GM11168 (cell line): Measurements from ENCODE around the gene VAT1L.

Source experiments
- in situ Hi-C: fragments of 300-500 bp; cut with MboI; formaldehyde crosslinking; loops from one replicate; pipeline ENCODE4 v1.12.0; 2022; ENCODE audit warnings: low sequenced_read_pairs; ENCODE audit not compliant: unreplicated experiment

Gene VAT1L

DNA sequence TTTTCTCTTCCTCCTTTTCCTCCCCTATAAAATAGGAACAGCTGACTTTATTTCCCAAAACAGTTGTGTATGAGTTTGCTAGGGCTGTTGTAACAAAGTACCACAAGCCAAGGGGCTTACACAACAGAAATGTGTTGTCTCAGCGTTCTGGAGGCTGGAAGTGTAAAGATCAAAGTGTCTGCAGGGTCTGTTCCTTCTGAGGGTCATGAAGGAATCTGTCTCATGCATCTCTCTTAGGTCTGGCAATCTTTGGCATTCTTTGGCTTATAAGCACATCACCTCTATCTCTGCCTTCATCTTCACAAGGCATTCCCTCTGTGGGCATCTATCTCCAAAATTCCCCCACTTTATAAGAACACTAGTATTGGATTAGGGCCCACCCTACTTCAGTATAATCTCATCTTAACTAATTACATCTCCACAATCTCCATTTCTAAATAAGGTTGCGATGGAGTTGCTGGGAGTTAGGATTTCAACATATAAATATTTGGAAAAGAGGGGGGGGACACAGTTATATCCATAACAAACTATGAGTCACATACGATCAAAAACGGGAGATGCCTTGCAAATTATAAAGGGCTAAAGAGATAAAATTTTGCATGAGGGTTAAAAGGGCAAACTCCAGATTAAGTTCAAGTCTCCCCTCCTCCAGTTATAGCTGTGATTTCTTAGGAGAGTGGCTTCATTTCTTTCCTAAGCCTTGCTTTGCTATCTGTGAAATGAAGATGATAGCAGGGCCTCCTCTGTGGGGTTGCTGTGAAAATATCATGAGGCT is 109.7 kb downstream of the VAT1L start:
- in situ Hi-C loops = no loop called here

DNA sequence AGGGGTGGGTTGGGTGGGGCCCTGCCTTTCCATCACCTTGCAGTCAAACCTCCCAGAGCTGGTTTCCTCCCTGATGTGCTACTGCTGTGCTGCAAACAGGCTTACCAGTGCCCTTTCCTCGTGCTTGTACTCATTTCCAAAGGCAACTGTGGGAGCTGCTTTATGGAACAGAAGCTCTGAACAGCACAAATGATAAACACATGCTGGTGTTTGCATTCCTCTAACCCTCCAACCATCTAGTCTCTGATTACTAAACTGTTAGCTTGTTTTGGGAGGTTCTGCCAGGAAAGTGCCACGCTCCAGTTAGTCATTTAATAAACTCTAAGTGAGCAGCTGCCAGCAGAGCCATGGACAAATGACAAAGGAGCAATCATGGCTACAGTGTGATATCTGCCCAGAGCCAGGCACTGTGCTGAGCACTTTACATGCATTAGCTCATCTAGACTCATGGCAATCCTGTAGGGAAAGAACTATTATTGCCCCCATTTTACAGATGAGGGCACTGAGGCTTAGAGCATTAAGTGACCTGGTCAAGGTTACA is 110.4 kb downstream of the VAT1L start:
- in situ Hi-C loops = no loop called here

- in situ Hi-C loops = no loop called here
Observed at GRCh38 chr16:77899416-77899815, 111.1 kb downstream of the VAT1L start.

GRCh38 chr16:77905374-77905920 is 117.1 kb downstream of the VAT1L start:
- in situ Hi-C loops = no loop called here

GRCh38 chr16:77910021-77910420 is 121.7 kb downstream of the VAT1L start:
- in situ Hi-C loops = no loop called here

DNA sequence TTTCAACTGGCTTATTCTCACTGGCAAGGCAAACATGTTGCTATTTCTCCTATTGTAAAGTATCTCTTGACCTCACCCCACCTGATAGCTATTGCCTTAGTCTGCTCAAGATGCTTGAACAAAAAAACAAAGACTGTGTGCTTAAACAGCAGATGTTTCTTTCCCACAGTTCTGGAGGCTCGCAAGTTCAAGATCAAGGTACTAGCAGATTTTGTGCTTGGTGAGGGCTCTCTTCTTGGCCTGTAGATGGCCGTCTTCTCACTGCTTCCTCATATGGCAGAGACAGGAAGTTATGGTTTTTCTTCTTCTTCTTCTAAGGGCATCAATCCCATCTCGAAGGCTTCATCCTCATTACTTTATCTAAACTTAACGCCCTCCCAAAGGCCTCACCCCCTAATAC is 124.3 kb downstream of the VAT1L start:
- in situ Hi-C loops = no loop called here

DNA sequence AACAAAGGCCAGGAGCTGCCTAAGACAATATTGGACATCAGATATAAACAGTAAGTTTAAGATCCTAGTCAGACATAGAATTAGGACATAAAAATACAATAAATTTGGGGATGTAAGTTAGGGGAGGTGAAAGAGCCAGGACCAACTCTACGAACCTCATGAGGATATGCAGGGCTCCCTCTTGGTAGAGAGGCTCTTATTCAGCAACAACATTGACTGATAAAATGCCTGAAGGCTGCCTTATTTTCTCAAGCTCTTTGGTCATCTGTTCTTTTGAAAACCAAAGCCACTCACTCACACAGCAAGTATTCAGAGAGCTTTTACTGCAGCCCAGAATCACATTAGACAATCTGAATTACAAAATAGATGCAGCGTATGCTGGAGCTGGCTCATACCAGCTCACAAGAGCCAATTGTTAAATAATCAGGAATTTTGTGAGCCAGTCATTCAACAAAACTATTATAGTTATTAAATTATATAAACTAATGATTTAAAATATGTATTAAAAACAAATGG is 125.4 kb downstream of the VAT1L start:
- in situ Hi-C loops = no loop called here

DNA sequence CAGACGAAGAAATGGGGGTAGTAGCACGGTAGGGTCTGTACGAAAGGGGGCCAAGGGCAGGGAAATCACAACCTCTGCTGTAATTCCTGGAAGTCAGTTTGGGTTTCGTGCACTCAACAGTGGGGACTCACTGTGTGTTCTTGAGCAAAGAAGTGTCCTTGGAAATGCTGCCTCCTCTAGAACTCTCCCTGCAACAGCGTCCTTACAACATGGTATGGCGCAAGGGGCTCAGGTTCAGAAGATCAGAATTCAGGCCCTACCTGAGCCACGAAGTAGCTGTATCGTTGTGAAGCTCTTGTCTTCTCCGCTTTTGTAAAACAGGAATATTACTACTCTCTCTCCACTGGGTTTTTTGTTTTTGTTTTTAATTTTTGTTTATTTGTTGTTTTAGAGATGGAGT is 127.7 kb downstream of the VAT1L start:
- in situ Hi-C loops = no loop called here

DNA sequence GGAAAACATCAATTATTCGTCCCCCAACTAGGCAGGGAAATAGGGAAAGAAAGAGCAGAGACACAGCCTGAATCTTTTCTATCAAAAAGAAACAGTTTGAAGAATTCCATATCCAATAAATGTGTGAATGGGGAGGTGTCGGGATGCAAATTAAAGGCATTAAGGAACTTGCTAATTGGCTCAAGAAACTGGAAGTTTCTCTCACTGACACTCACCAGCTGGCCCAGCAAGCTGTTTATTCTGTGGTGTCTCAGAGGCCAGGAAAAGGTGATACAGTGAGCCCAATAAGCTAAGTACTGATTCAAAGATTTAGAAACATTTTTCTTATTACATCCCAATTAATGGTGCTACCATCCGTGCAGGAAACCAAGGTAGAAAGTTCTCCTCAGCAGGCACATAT is 129.6 kb downstream of the VAT1L start:
- in situ Hi-C loops = no loop called here

- in situ Hi-C loops = no loop called here
Observed at GRCh38 chr16:77918809-77919707, 130.7 kb downstream of the VAT1L start.

- in situ Hi-C loops = no loop called here
Observed at GRCh38 chr16:77919761-77920415, 131.5 kb downstream of the VAT1L start.

- in situ Hi-C loops = no loop called here
Observed at GRCh38 chr16:77920984-77921383, 132.6 kb downstream of the VAT1L start.

DNA sequence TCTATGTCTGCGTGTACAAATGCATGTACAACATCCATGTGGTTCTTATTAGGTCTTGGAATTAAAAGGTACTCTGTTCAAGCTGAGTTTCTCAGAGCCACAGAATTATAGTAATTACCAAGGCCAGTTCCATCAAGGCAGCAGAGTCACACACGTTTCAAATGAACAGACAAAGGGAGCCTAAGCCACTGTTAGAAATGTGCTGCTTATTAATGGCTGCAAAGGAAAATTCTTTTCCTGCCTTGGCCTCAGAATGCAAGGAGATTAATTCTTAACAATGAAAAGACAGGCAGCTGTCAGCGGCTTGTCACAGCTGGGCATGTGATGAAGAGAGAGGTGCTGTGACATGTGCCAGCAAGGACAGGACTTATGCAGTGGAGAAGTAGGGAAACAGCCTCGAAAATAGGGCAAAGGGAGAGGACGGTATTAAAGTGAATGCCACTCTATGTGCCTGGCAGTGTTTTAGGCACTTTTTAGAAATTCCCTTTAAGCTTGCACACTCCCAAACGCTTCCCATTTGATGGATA is 133.9 kb downstream of the VAT1L start:
- in situ Hi-C loops = no loop called here

DNA sequence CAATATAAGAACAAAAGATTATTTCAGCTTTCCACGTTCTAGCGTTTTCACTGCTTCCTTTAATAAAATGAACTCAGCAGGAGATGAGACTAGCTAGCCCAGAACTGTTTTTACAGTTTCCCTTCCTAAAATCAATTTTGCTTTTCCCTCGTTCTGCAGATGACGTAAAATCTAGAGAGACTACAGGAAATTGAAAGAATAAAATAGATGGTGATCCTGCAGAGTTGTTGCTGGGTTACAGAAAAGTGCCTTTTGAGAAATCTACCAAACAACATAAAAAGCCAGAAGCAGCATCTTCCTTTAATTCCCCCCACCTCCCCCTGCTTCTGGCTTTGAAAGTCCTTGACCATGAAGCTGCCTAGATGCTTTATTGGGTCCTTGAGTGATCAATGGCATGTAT is 137.2 kb downstream of the VAT1L start:
- in situ Hi-C loops = no loop called here

- in situ Hi-C loops = no loop called here
Observed at GRCh38 chr16:77928096-77928495, 139.7 kb downstream of the VAT1L start.

DNA sequence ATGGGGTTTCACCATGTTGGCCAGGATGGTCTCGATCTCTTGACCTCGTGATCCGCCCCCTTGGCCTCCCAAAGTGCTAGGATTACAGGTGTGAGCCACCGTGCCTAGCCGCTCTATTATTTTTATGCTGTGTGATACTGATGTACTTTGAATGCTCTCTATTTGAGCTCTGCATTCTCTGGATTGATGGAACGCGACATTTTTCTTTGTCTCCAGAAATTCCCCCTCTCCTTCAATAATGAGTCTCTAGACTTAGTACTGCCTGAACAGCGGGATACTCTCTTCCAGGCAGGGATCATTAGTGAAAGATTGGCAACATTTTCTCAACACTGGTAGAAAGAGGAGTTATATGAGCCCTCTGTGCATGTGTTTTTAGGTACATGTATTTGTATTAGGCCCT is 140.6 kb downstream of the VAT1L start:
- in situ Hi-C loops = no loop called here

DNA sequence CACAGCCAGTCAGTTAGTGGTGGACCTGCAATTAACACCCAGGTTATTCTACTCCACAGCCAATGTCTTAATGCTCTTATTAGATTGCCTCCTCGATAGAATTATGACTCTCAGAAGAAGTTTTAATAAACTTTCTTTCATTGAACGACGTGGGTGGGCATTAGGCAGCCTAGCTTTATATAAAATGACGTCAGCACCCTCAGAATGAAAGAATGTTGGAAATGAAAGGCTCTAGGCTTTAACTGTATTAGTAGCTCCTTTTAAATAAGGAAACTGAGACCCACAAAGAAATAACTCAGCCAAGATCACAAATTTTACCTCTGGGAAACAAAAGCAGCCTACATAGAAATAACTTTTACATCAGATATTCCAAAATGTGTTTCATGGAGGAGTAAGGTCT is 142.7 kb downstream of the VAT1L start:
- in situ Hi-C loops = no loop called here

- in situ Hi-C loops = no loop called here
Observed at GRCh38 chr16:77937473-77938149, 149.2 kb downstream of the VAT1L start.

- in situ Hi-C loops = no loop called here
Observed at GRCh38 chr16:77938913-77939312, 150.5 kb downstream of the VAT1L start.
